HCT116 (cell line): ENCODE data around the gene ANAPC1. TPM values are rescaled to one million over a fixed set of nuclear protein-coding genes. Genes with fewer than 3 reads are reported as not detected.

Experiments
- ATAC-seq: fragments of 200-7000 bp; cut with Tn5 transposase; 2 replicates; pipeline ENCODE4 v1.9.1; 2020; ENCODE audit warnings: mild to moderate bottlenecking, moderate library complexity
- BruUV-seq: library from RNA; stranded (reverse); fragments of 400-500 nt; replicated peaks from 2 replicates; lab custom pipeline; 2021; lab: Mats Ljungman, UMichigan
- CTCF ChIA-PET: fragments of 300-600 bp; sonication (Branson Sonifier 250); formaldehyde crosslinking; loops from one replicate; lab custom pipeline; 2021; ENCODE audit warnings: antibody characterized with exemption; lab: Charles Lee
- POLR2A ChIA-PET: fragments of 300-600, 350-600 bp; sonication (Branson Sonifier 250); formaldehyde crosslinking; loops from one replicate; lab custom pipeline; 2021; ENCODE audit warnings: antibody characterized with exemption; lab: Charles Lee
- RAD21 ChIA-PET, 2 experiments: fragments of 300-600 bp; sonication (Branson Sonifier 250); formaldehyde crosslinking; loops; one replicate each; lab custom pipeline; 2023; ENCODE audit warnings: low total read pairs in 2 of 2; ENCODE audit not compliant: uncharacterized antibody in 2 of 2, unreplicated experiment in 2 of 2, low non-redundant PET in 1 of 2; lab: Charles Lee
- DNase-seq: peaks from one replicate; pipeline ENCODE4 v3.0.0-alpha.2; 2010; ENCODE audit warnings: low read depth, low spot score
- H2AFZ ChIP-seq: fragments of 200-600 bp; shearing (Covaris generic), sonication (generic); 2 replicates; pipeline ENCODE4 v1.6.1; 2017; ENCODE audit warnings: low read depth, mixed run types, mixed read lengths, antibody characterized with exemption, low read length; ENCODE audit not compliant: poor library complexity, severe bottlenecking
- H3K27ac ChIP-seq: 2 replicates; pipeline ENCODE4 v1.5.1; 2012; ENCODE audit warnings: low read depth, low read length
- H3K27me3 ChIP-seq: fragments of 200-600 bp; sonication (generic); 2 replicates; pipeline ENCODE4 v1.6.1; 2016; ENCODE audit warnings: mixed run types, low read length, mixed read lengths; ENCODE audit not compliant: insufficient read depth
- H3K36me3 ChIP-seq, 2 experiments: fragments of 200-500 bp in 1 of 2; fragments of 200-600 bp in 1 of 2; sonication (Bioruptor generic) in 1 of 2; sonication (generic) in 1 of 2; 2 replicates each; pipeline versions ENCODE4 v1.5.1 to v1.6.1; 2014 to 2016; ENCODE audit warnings: low read length in 2 of 2, inconsistent platforms in 1 of 2, mixed read lengths in 1 of 2, mixed run types in 1 of 2; ENCODE audit not compliant: insufficient read depth in 2 of 2, control insufficient read depth in 1 of 2
- H3K4me1 ChIP-seq, 2 experiments: fragments of 200-600 bp in 1 of 2; sonication (generic) in 1 of 2; 2 replicates each; pipeline versions ENCODE4 v1.5.1 to v1.6.1; 2012 to 2017; ENCODE audit warnings: low read length in 2 of 2, inconsistent platforms in 1 of 2, mild to moderate bottlenecking in 1 of 2, mixed read lengths in 1 of 2, mixed run types in 1 of 2, moderate library complexity in 1 of 2; ENCODE audit not compliant: insufficient read depth in 2 of 2, control insufficient read depth in 1 of 2
- H3K4me2 ChIP-seq: fragments of 200-600 bp; sonication (generic); 2 replicates; pipeline ENCODE4 v1.6.1; 2017; ENCODE audit warnings: mixed run types, low read length, mixed read lengths
- H3K4me3 ChIP-seq, 2 experiments: fragments of 200-600 bp in 1 of 2; sonication (generic) in 1 of 2; replicated peaks in 1 of 2; 2 replicates each; pipeline ENCODE4 v1.5.1; 2011 to 2016; ENCODE audit warnings: low read length in 2 of 2, control low read depth in 1 of 2, low read depth in 1 of 2, mild to moderate bottlenecking in 1 of 2, mixed read lengths in 1 of 2, mixed run types in 1 of 2
- H3K79me2 ChIP-seq: fragments of 200-600 bp; sonication (generic); 2 replicates; pipeline ENCODE4 v1.6.1; 2017; ENCODE audit warnings: mild to moderate bottlenecking, mixed run types, low read length, moderate library complexity, mixed read lengths; ENCODE audit not compliant: insufficient read depth
- H3K9ac ChIP-seq: fragments of 200-600 bp; sonication (generic); 2 replicates; pipeline ENCODE4 v1.6.1; 2016; ENCODE audit warnings: low read length, mixed read lengths
- H3K9me2 ChIP-seq: fragments of 200-600 bp; sonication (generic), shearing (Covaris generic); 2 replicates; pipeline ENCODE4 v1.6.1; 2017; ENCODE audit warnings: mixed run types, mild to moderate bottlenecking, moderate library complexity; ENCODE audit not compliant: insufficient read depth
- H3K9me3 ChIP-seq, 2 experiments: fragments of 200-500 bp in 1 of 2; fragments of 200-600 bp in 1 of 2; sonication (Bioruptor generic) in 1 of 2; sonication (generic) in 1 of 2; 2 replicates each; pipeline ENCODE4 v1.6.1; 2014 to 2017; ENCODE audit warnings: low read length in 2 of 2, mixed read lengths in 2 of 2, inconsistent platforms in 1 of 2, low read depth in 1 of 2, mild to moderate bottlenecking in 1 of 2, mixed run types in 1 of 2, moderate library complexity in 1 of 2; ENCODE audit not compliant: control insufficient read depth in 1 of 2, insufficient read depth in 1 of 2
- H4K20me1 ChIP-seq: fragments of 200-600 bp; sonication (generic), shearing (Covaris generic); 2 replicates; pipeline ENCODE4 v1.6.1; 2017; ENCODE audit warnings: mixed run types, mild to moderate bottlenecking, moderate library complexity; ENCODE audit not compliant: insufficient read depth
- ATF3 ChIP-seq: IDR thresholded peaks from 2 replicates; pipeline ENCODE4 v1.6.1; 2012
- CBX3 ChIP-seq: IDR thresholded peaks from 2 replicates; pipeline ENCODE4 v1.6.1; 2012; ENCODE audit warnings: low read depth
- CEBPB ChIP-seq: IDR thresholded peaks from 2 replicates; pipeline ENCODE4 v1.6.1; 2012; ENCODE audit warnings: low read depth
- CTCF ChIP-seq, 3 experiments: fragments of 200-600 bp in 1 of 3; sonication (generic) in 1 of 3; IDR thresholded peaks in 2 of 3; conservative IDR thresholded peaks in 1 of 3; 2 replicates each; pipeline ENCODE4 v1.5.1; 2012 to 2017; ENCODE audit warnings: low read depth in 2 of 3, low read length in 2 of 3, antibody characterized with exemption in 1 of 3, borderline replicate concordance in 1 of 3, control low read depth in 1 of 3, mild to moderate bottlenecking in 1 of 3, mixed read lengths in 1 of 3, mixed run types in 1 of 3, moderate library complexity in 1 of 3; ENCODE audit not compliant: insufficient read depth in 1 of 3
- EGR1 ChIP-seq: IDR thresholded peaks from 2 replicates; pipeline ENCODE4 v1.6.1; 2012; ENCODE audit warnings: low read depth
- EZH2 ChIP-seq: fragments of 200-600 bp; sonication (generic); IDR thresholded peaks from 2 replicates; pipeline ENCODE4 v1.6.1; 2017; ENCODE audit warnings: antibody characterized with exemption, mixed run types
- EZH2phosphoT487 ChIP-seq: fragments of 200-600 bp; IDR thresholded peaks from 2 replicates; pipeline ENCODE4 v1.6.1; 2018; ENCODE audit warnings: antibody characterized with exemption, borderline replicate concordance
- FOSL1 ChIP-seq: IDR thresholded peaks from 2 replicates; pipeline ENCODE4 v1.6.1; 2012; ENCODE audit warnings: low read depth
- JUND ChIP-seq: IDR thresholded peaks from 2 replicates; pipeline ENCODE4 v1.6.1; 2012
- MAX ChIP-seq: IDR thresholded peaks from 2 replicates; pipeline ENCODE4 v1.6.1; 2012
- POLR2A ChIP-seq: IDR thresholded peaks from 2 replicates; pipeline ENCODE4 v1.7.0; 2011; ENCODE audit warnings: borderline replicate concordance; ENCODE audit not compliant: insufficient read depth, insufficient read length; ENCODE audit errors: extremely low read depth
- POLR2AphosphoS5 ChIP-seq: IDR thresholded peaks from 2 replicates; pipeline ENCODE4 v1.6.1; 2011; ENCODE audit warnings: mild to moderate bottlenecking, low read depth, low read length, moderate library complexity
- RAD21 ChIP-seq: IDR thresholded peaks from 2 replicates; pipeline ENCODE4 v1.6.1; 2012; ENCODE audit warnings: low read depth, mild to moderate bottlenecking
- REST ChIP-seq: IDR thresholded peaks from 2 replicates; pipeline ENCODE4 v1.6.1; 2012; ENCODE audit warnings: low read depth
- SIN3A ChIP-seq: IDR thresholded peaks from 2 replicates; pipeline ENCODE4 v1.6.1; 2012; ENCODE audit warnings: low read depth
- SRF ChIP-seq: IDR thresholded peaks from 2 replicates; pipeline ENCODE4 v1.6.1; 2012; ENCODE audit warnings: low read depth
- TCF7L2 ChIP-seq: IDR thresholded peaks from 2 replicates; pipeline ENCODE4 v1.7.0; 2011; ENCODE audit warnings: borderline replicate concordance, inconsistent platforms; ENCODE audit not compliant: insufficient read depth, insufficient read length; ENCODE audit errors: extremely low read depth
- YY1 ChIP-seq: IDR thresholded peaks from 2 replicates; pipeline ENCODE4 v1.6.1; 2011; ENCODE audit warnings: low read length, low read depth, moderate library complexity, mild to moderate bottlenecking; ENCODE audit not compliant: insufficient replicate concordance; ENCODE audit errors: extremely low read depth
- ZBTB33 ChIP-seq: IDR thresholded peaks from 2 replicates; pipeline ENCODE4 v1.6.1; 2011; ENCODE audit warnings: mild to moderate bottlenecking, low read length, moderate library complexity; ENCODE audit not compliant: insufficient replicate concordance; ENCODE audit errors: extremely low read depth
- ZNF274 ChIP-seq: fragments of 200-500 bp; sonication (Bioruptor generic); IDR thresholded peaks from 2 replicates; pipeline ENCODE4 v1.6.1; 2014; ENCODE audit warnings: mild to moderate bottlenecking, low read depth, low read length, inconsistent platforms
- intact Hi-C: fragments of 100-400 bp; cut with micrococcal nuclease; formaldehyde crosslinking; loops from 2 replicates; pipeline ENCODE4 v1.10.0; 2022
- total RNA-seq: library from RNA; stranded (reverse); gene quantifications from one replicate; pipeline ENCODE4 v1.2.1, GENCODE V29; 2021; ENCODE audit not compliant: unreplicated experiment

Gene ANAPC1
- total RNA-seq, 1 experiment from 2014 or later: 76.5 TPM

- ATAC-seq (no peak), DNase-seq (no peak)
- Histone ChIP-seq H3K9me3 (no peaks in the 10 kb centered on the region), H3K27me3 (no peaks in the 10 kb centered on the region), H3K36me3 (no peaks in the 10 kb centered on the region), H3K4me2 (no peak overlapping the region), H3K9ac (no peak overlapping the region), H2AFZ (no peak overlapping the region), H3K4me1 (peaks cover 0 to 6% of the 10 kb centered on the region in 2 experiments; a peak in 2 of 4 replicates), H4K20me1 (no peaks in the 10 kb centered on the region), H3K4me3 (no peak overlapping the region), H3K27ac (no peak overlapping the region), H3K79me2 (no peaks in the 10 kb centered on the region), H3K9me2 (no peaks in the 10 kb centered on the region)
- TF ChIP-seq POLR2AphosphoS5 (no peak), REST (no peak), ZBTB33 (no peak), EZH2phosphoT487 (no peak), CTCF (IDR thresholded peaks at IDR 0.05 in 2 of 3, conservative IDR thresholded peaks at IDR 0.05 in 1 of 3; ENCODE audit: borderline replicate concordance in 1 of 3, insufficient read depth in 1 of 3, low read depth in 2 of 3, low read length in 2 of 3) (no peak), ZNF274 (no peak), FOSL1 (no peak), SRF (no peak), RAD21 (no peak), JUND (no peak), YY1 (no peak), MAX (no peak), CBX3 (no peak), CEBPB (no peak), SIN3A (no peak), POLR2A (no peak), EZH2 (no peak), ATF3 (no peak), TCF7L2 (no peak), EGR1 (no peak)
- ChIA-PET POLR2A (no interaction called here), CTCF (no interaction called here), RAD21 (no interaction called here)
- no TSS peak for BruUV-seq
- intact Hi-C loops: no loop called here
Observed at GRCh38 chr2:111930409-111930808, 46.4 kb upstream of the ANAPC1 start.
